SK-N-SH (cell line): ENCODE measurements around the gene SMU1. TPM values are rescaled to one million over a fixed set of nuclear protein-coding genes. Genes with fewer than 3 reads are reported as not detected.

ENCODE experiments used
- CTCF ChIA-PET: fragments of 300-600, 350-600 bp; formaldehyde crosslinking; extraction: SDS; loops from one replicate; lab custom pipeline; 2021; lab: Yijun Ruan, JAX
- POLR2A ChIA-PET: fragments of 350-600 bp; sonication (Branson Sonifier 250); formaldehyde crosslinking; extraction: SDS; loops from one replicate; lab custom pipeline; 2020; ENCODE audit warnings: antibody characterized with exemption, inconsistent platforms; lab: Yijun Ruan, JAX
- DNase-seq: peaks from one replicate; pipeline ENCODE4 v3.0.0; 2012
- H2AFZ ChIP-seq: fragments of 200-600 bp; sonication (generic); 2 replicates; pipeline ENCODE4 v1.8.1; 2016; ENCODE audit warnings: antibody characterized with exemption, mild to moderate bottlenecking, low read depth
- H3F3A ChIP-seq: fragments of 200-600 bp; sonication (generic); replicated peaks from 2 replicates; pipeline ENCODE3; 2016; ENCODE audit warnings: antibody characterized with exemption, mild to moderate bottlenecking; ENCODE audit not compliant: insufficient read depth
- H3K27ac ChIP-seq, 2 experiments: fragments of 200-500 bp in 1 of 2; fragments of 200-600 bp in 1 of 2; sonication (Bioruptor generic) in 1 of 2; sonication (generic), shearing (Covaris generic) in 1 of 2; 2 replicates each; pipeline versions ENCODE4 v1.5.1 to v1.6.1; 2014 to 2016; ENCODE audit warnings: low read depth in 2 of 2, inconsistent platforms in 1 of 2, low read length in 1 of 2, mild to moderate bottlenecking in 1 of 2, mixed read lengths in 1 of 2
- H3K27me3 ChIP-seq: fragments of 200-600 bp; sonication (generic), shearing (Covaris generic); 2 replicates; pipeline ENCODE4 v1.6.1; 2016; ENCODE audit warnings: mixed run types; ENCODE audit not compliant: insufficient read depth
- H3K36me3 ChIP-seq, 2 experiments: fragments of 200-500 bp in 1 of 2; fragments of 200-600 bp in 1 of 2; sonication (Bioruptor generic) in 1 of 2; sonication (generic) in 1 of 2; replicated peaks in 1 of 2; 2 replicates each; pipeline versions ENCODE3 to v1.5.1; 2014 to 2016; ENCODE audit warnings: low read length in 1 of 2, mild to moderate bottlenecking in 1 of 2; ENCODE audit not compliant: insufficient read depth in 2 of 2, control insufficient read depth in 1 of 2
- H3K4me1 ChIP-seq, 2 experiments: fragments of 200-500 bp in 1 of 2; fragments of 200-600 bp in 1 of 2; sonication (Bioruptor generic) in 1 of 2; sonication (generic), shearing (Covaris generic) in 1 of 2; 2 replicates each; pipeline versions ENCODE4 v1.5.1 to v1.6.1; 2014 to 2016; ENCODE audit warnings: low read depth in 1 of 2, low read length in 1 of 2, mixed run types in 1 of 2; ENCODE audit not compliant: insufficient read depth in 2 of 2, control insufficient read depth in 1 of 2
- H3K4me2 ChIP-seq: fragments of 200-600 bp; sonication (generic), shearing (Covaris generic); 2 replicates; pipeline ENCODE4 v1.6.1; 2017; ENCODE audit warnings: mixed run types
- H3K4me3 ChIP-seq, 2 experiments: fragments of 200-500 bp in 1 of 2; fragments of 200-600 bp in 1 of 2; sonication (Bioruptor generic) in 1 of 2; sonication (generic), shearing (Covaris generic) in 1 of 2; 2 replicates each; pipeline versions ENCODE4 v1.5.1 to v1.8.1; 2014 to 2016; ENCODE audit warnings: low read depth in 2 of 2, inconsistent platforms in 1 of 2, low read length in 1 of 2, mild to moderate bottlenecking in 1 of 2, mixed read lengths in 1 of 2, moderate library complexity in 1 of 2
- H3K79me2 ChIP-seq: fragments of 200-600 bp; sonication (generic); 2 replicates; pipeline ENCODE4 v1.8.1; 2017; ENCODE audit warnings: mild to moderate bottlenecking; ENCODE audit not compliant: insufficient read depth
- H3K9ac ChIP-seq: fragments of 200-600 bp; sonication (generic); 2 replicates; pipeline ENCODE4 v1.6.1; 2017; ENCODE audit warnings: mixed run types
- H3K9me2 ChIP-seq: fragments of 200-600 bp; sonication (generic); 2 replicates; pipeline ENCODE4 v1.6.1; 2017; ENCODE audit warnings: mixed run types
- H3K9me3 ChIP-seq: fragments of 200-600 bp; sonication (generic); 2 replicates; pipeline ENCODE4 v1.6.1; 2017; ENCODE audit warnings: mixed run types, mild to moderate bottlenecking, moderate library complexity
- H4K20me1 ChIP-seq: fragments of 200-600 bp; sonication (generic); 2 replicates; pipeline ENCODE4 v1.6.1; 2017; ENCODE audit warnings: mild to moderate bottlenecking, mixed run types; ENCODE audit not compliant: insufficient read depth
- CHD2 ChIP-seq: fragments of 150-350 bp; IDR thresholded peaks from 2 replicates; pipeline ENCODE4 v1.6.1; 2018; ENCODE audit warnings: low read length; ENCODE audit not compliant: partially characterized antibody
- ELF1 ChIP-seq: IDR thresholded peaks from 2 replicates; pipeline ENCODE4 v1.4.0; 2012
- EP300 ChIP-seq, 2 experiments: IDR thresholded peaks; 2 replicates each; pipeline versions ENCODE4 v1.4.0 to v1.6.1; 2012; ENCODE audit warnings: borderline replicate concordance in 1 of 2, low read depth in 1 of 2, low read length in 1 of 2
- FOSL2 ChIP-seq: IDR thresholded peaks from 2 replicates; pipeline ENCODE4 v1.4.0; 2012; ENCODE audit warnings: low read depth, mild to moderate bottlenecking, moderate library complexity, borderline replicate concordance
- FOXJ3 ChIP-seq: sonication (generic); formaldehyde crosslinking; IDR thresholded peaks from 2 replicates; pipeline ENCODE4 v1.5.1; 2020; ENCODE audit warnings: mild to moderate bottlenecking, missing genetic modification reagents
- FOXM1 ChIP-seq: IDR thresholded peaks from 2 replicates; pipeline ENCODE4 v1.4.0; 2012; ENCODE audit warnings: low read depth, mild to moderate bottlenecking
- GABPA ChIP-seq: IDR thresholded peaks from 2 replicates; pipeline ENCODE4 v1.4.0; 2012; ENCODE audit warnings: low read depth, mild to moderate bottlenecking
- GATA2 ChIP-seq: sonication (generic); formaldehyde crosslinking; IDR thresholded peaks from 2 replicates; pipeline ENCODE4 v1.5.0; 2020; ENCODE audit warnings: mild to moderate bottlenecking, missing genetic modification reagents
- MAX ChIP-seq: IDR thresholded peaks from 2 replicates; pipeline ENCODE4 v1.4.0; 2012; ENCODE audit warnings: low read depth
- MEF2A ChIP-seq: IDR thresholded peaks from 2 replicates; pipeline ENCODE4 v1.4.0; 2012; ENCODE audit warnings: low read depth, borderline replicate concordance
- MXI1 ChIP-seq: IDR thresholded peaks from 2 replicates; pipeline ENCODE4 v1.6.1; 2012; ENCODE audit warnings: mild to moderate bottlenecking, low read depth, low read length, improper control_type of control experiment
- NFIC ChIP-seq: IDR thresholded peaks from 2 replicates; pipeline ENCODE4 v1.4.0; 2012; ENCODE audit warnings: borderline replicate concordance
- NRF1 ChIP-seq: IDR thresholded peaks from 2 replicates; pipeline ENCODE4 v1.6.1; 2012; ENCODE audit warnings: low read depth, mild to moderate bottlenecking, low read length
- PBX3 ChIP-seq: IDR thresholded peaks from 2 replicates; pipeline ENCODE4; 2012
- POLR2AphosphoS5 ChIP-seq: IDR thresholded peaks from 2 replicates; pipeline ENCODE4 v1.6.1; 2012; ENCODE audit warnings: low read depth, low read length
- RAD21 ChIP-seq: IDR thresholded peaks from 2 replicates; pipeline ENCODE4 v1.6.1; 2012; ENCODE audit warnings: mild to moderate bottlenecking, low read length
- RCOR1 ChIP-seq: fragments of 150-350 bp; IDR thresholded peaks from 2 replicates; pipeline ENCODE4 v1.6.1; 2017; ENCODE audit warnings: antibody characterized with exemption, low read length
- RFX5 ChIP-seq: IDR thresholded peaks from 2 replicates; pipeline ENCODE4 v1.6.1; 2012; ENCODE audit warnings: mild to moderate bottlenecking, improper control_type of control experiment, low read length
- RXRA ChIP-seq: IDR thresholded peaks from 2 replicates; pipeline ENCODE4 v1.4.0; 2012; ENCODE audit warnings: low read depth, mild to moderate bottlenecking, borderline replicate concordance
- SIN3A ChIP-seq: IDR thresholded peaks from 2 replicates; pipeline ENCODE4 v1.6.1; 2012; ENCODE audit warnings: low read depth, mild to moderate bottlenecking, low read length, moderate library complexity, borderline replicate concordance
- SMC3 ChIP-seq: IDR thresholded peaks from 2 replicates; pipeline ENCODE4 v1.6.1; 2012; ENCODE audit warnings: low read depth, low read length, improper control_type of control experiment
- TAF1 ChIP-seq: IDR thresholded peaks from 2 replicates; pipeline ENCODE4 v1.6.1; 2012; ENCODE audit warnings: low read depth, mild to moderate bottlenecking, low read length, moderate library complexity, borderline replicate concordance
- TCF12 ChIP-seq: IDR thresholded peaks from 2 replicates; pipeline ENCODE4 v1.4.0; 2012
- TEAD4 ChIP-seq: IDR thresholded peaks from 2 replicates; pipeline ENCODE4 v1.4.0; 2012; ENCODE audit warnings: mild to moderate bottlenecking, borderline replicate concordance; ENCODE audit not compliant: insufficient read depth
- YY1 ChIP-seq: IDR thresholded peaks from 2 replicates; pipeline ENCODE4 v1.4.0; 2012; ENCODE audit warnings: low read depth, mild to moderate bottlenecking
- WGBS: methylation state at CpG from one replicate; pipeline ENCODE4 v1.1.6; 2017; ENCODE audit warnings: low lambda C conversion rate; 5-methylcytosine and 5-hydroxymethylcytosine counted together
- polyA plus RNA-seq, 3 experiments: library from polyadenylated mRNA; depleted of rRNA; stranded (reverse); fragments of >200 nt; gene quantifications; 2 replicates each; pipeline ENCODE4 v1.2.3, GENCODE V29; 2012
- TF ChIP-seq, protein P1 (sequence below): fragments of 150-350 bp; IDR thresholded peaks from 2 replicates; pipeline ENCODE4 v1.6.1; 2017; ENCODE audit warnings: antibody characterized with exemption, low read length, low read depth, borderline replicate concordance
- TF ChIP-seq, protein P2 (sequence below): IDR thresholded peaks from 2 replicates; pipeline ENCODE4 v1.4.0; 2012; ENCODE audit warnings: low read depth, borderline replicate concordance
- TF ChIP-seq, protein P3 (sequence below): fragments of 200-600 bp; sonication (generic); IDR thresholded peaks from 2 replicates; pipeline ENCODE4 v1.6.1; 2017; ENCODE audit warnings: antibody characterized with exemption, mild to moderate bottlenecking, moderate library complexity

SMU1 gene
- polyA plus RNA-seq, 1 of the 3 experiments (the other 2 are of a cell fraction) = 9.8 TPM

- 2% methylated on average over 11 of the region's 61 CpGs for WGBS
- Histone ChIP-seq H3K4me3 (peak within 1 kb of the TSS; percentile 86 to 99), H3F3A (no peaks in the 10 kb centered on the region), H3K4me1 (peaks cover 20 to 28% of the 10 kb centered on the region in 2 experiments; a peak in 3 of 4 replicates), H2AFZ (peak within 1 kb of the TSS; percentile 77), H3K79me2 (peaks cover 85% of the 10 kb centered on the region), H3K9me3 (no peaks in the 10 kb centered on the region), H3K4me2 (peak within 1 kb of the TSS; percentile 81), H4K20me1 (peaks cover 44% of the 10 kb centered on the region), H3K27me3 (no peaks in the 10 kb centered on the region), H3K9ac (peak within 1 kb of the TSS; percentile 97), H3K27ac (peak within 1 kb of the TSS; percentile 94 to 99), H3K36me3 (peaks cover 39 to 40% of the 10 kb centered on the region in 2 experiments), H3K9me2 (no peaks in the 10 kb centered on the region)
- ChIA-PET CTCF (interaction anchor here (0.7 to 1.4 kb wide), 5 partner anchors 12 to 599 kb away, joined by 3 to 4 read pairs (median 3); partner anchors contain the start of gene NDUFB6), POLR2A (interaction anchor here (0.5 to 2.8 kb wide), 24 partner anchors 9 to 643 kb away, joined by 3 to 17 read pairs (median 4); partner anchors contain the start of genes APTX, B4GALT1, NOL6 and SMIM27)
- DNase-seq = peak; percentile 97
- TF ChIP-seq NRF1 = peak; percentile 60
- no peak for TF ChIP-seq FOXM1
- peak; percentile 99 for TF ChIP-seq POLR2AphosphoS5
- no peak for TF ChIP-seq TCF12
- TF ChIP-seq, protein P1, sequence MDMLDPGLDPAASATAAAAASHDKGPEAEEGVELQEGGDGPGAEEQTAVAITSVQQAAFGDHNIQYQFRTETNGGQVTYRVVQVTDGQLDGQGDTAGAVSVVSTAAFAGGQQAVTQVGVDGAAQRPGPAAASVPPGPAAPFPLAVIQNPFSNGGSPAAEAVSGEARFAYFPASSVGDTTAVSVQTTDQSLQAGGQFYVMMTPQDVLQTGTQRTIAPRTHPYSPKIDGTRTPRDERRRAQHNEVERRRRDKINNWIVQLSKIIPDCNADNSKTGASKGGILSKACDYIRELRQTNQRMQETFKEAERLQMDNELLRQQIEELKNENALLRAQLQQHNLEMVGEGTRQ = no peak
- no peak for TF ChIP-seq SMC3
- no peak for TF ChIP-seq RFX5
- TF ChIP-seq MAX = peak; percentile 88
- no peak for TF ChIP-seq GATA2 (CRISPR knock-in tag)
- TF ChIP-seq TEAD4 = 0 out of 2 replicates have a peak, but pooled peaks have one; percentile 35
- peak; percentile 91 for TF ChIP-seq TAF1
- 0 out of 2 replicates have a peak, but pooled peaks have one; percentile 10 for TF ChIP-seq PBX3
- TF ChIP-seq, protein P2, sequence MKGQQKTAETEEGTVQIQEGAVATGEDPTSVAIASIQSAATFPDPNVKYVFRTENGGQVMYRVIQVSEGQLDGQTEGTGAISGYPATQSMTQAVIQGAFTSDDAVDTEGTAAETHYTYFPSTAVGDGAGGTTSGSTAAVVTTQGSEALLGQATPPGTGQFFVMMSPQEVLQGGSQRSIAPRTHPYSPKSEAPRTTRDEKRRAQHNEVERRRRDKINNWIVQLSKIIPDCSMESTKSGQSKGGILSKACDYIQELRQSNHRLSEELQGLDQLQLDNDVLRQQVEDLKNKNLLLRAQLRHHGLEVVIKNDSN = no peak
- TF ChIP-seq NFIC = no peak
- TF ChIP-seq SIN3A = no peak; the same call in 1 of the 2 replicates
- no peak for TF ChIP-seq RAD21
- TF ChIP-seq, protein P3, sequence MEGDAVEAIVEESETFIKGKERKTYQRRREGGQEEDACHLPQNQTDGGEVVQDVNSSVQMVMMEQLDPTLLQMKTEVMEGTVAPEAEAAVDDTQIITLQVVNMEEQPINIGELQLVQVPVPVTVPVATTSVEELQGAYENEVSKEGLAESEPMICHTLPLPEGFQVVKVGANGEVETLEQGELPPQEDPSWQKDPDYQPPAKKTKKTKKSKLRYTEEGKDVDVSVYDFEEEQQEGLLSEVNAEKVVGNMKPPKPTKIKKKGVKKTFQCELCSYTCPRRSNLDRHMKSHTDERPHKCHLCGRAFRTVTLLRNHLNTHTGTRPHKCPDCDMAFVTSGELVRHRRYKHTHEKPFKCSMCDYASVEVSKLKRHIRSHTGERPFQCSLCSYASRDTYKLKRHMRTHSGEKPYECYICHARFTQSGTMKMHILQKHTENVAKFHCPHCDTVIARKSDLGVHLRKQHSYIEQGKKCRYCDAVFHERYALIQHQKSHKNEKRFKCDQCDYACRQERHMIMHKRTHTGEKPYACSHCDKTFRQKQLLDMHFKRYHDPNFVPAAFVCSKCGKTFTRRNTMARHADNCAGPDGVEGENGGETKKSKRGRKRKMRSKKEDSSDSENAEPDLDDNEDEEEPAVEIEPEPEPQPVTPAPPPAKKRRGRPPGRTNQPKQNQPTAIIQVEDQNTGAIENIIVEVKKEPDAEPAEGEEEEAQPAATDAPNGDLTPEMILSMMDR = no peak
- TF ChIP-seq RCOR1 = no peak
- no peak for TF ChIP-seq RXRA
- peak; percentile 15; the same call in 1 of the 2 replicates for TF ChIP-seq YY1
- no peak; the same call in 1 of the 2 replicates for TF ChIP-seq MEF2A
- TF ChIP-seq GABPA = peak; percentile 81
- TF ChIP-seq MXI1 = peak; percentile 75
- TF ChIP-seq ELF1 = peak; percentile 66
- no peak for TF ChIP-seq FOXJ3 (CRISPR knock-in tag)
- TF ChIP-seq EP300 (IDR thresholded peaks at IDR 0.05; ENCODE audit: borderline replicate concordance in 1 of 2, low read depth in 1 of 2, low read length in 1 of 2) = peak in 1 of 2 experiments; percentile 28; a peak in 2 of 4 replicates
- TF ChIP-seq CHD2 = peak; percentile 67
- TF ChIP-seq FOSL2 = no peak; the same call in 1 of the 2 replicates
These were observed 51.4 kb downstream of the SMU1 start, which contains the start of gene DNAJA1 for GRCh38 chr9:33024966-33025571. DNAJA1 (plus strand) TSS chr9:33025273; CDS start chr9:33026485, 1,212 bp downstream.
